Measurements from ENCODE around the gene CHAC1. TPM values are rescaled to one million over a fixed set of nuclear protein-coding genes. Genes with fewer than 3 reads are reported as not detected.

Gene CHAC1
- polyA plus RNA-seq, 1 donor from 2014 or later, result 3.6 TPM

DNA sequence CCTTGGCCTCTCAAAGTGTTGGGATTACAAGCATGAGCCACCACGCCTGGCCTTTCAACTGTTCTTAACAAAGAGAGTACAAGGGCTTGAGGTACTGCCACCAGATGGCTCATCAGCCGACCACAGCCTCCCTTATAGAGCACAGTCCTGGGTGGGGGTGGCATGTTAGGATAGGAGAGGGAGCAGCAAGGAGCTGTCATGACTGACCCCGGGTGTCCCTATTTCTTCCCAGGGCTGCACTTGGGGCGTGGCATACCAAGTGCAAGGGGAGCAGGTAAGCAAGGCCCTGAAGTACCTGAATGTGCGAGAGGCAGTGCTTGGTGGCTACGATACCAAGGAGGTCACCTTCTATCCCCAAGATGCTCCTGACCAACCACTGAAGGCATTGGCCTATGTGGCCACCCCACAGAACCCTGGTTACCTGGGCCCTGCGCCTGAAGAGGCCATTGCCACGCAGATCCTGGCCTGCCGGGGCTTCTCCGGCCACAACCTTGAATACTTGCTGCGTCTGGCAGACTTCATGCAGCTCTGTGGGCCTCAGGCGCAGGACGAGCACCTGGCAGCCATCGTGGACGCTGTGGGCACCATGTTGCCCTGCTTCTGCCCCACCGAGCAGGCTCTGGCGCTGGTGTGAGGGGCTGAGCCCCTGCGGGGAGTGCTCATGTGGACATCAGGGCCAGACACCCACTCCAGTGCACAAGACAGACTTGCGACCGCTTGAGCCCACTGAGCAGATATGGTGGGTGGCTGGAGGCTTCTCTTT is 2.1 kb downstream of the CHAC1 start:
- Histone ChIP-seq H3K9me3 (ENCODE audit: low read length) (no peaks in the 10 kb centered on the region), H3K27ac (ENCODE audit: low read length) (no peak overlapping the region), H4K20me1 (ENCODE audit: insufficient read depth) (no peaks in the 10 kb centered on the region), H3K9me2 (ENCODE audit: insufficient read depth, low read length) (no peaks in the 10 kb centered on the region), H3K9ac (ENCODE audit: low read length) (no peak overlapping the region), H3K79me2 (replicated peaks; ENCODE audit: insufficient read depth, low read length) (no peaks in the 10 kb centered on the region), H3K36me3 (ENCODE audit: insufficient read depth, low read length) (no peaks in the 10 kb centered on the region), H3K4me2 (ENCODE audit: low read length) (no peak overlapping the region), H3K27me3 (ENCODE audit: insufficient read depth, low read depth, low read length) (no peaks in the 10 kb centered on the region), H3F3A (ENCODE audit: insufficient read depth, low read length, poor library complexity, severe bottlenecking) (no peaks in the 10 kb centered on the region), H3K4me3 (ENCODE audit: low read length) (no peak overlapping the region), H2AFZ (ENCODE audit: low read depth, low read length) (no peak overlapping the region)
- TF ChIP-seq POLR2AphosphoS5 (IDR thresholded peaks at IDR 0.05), result no peak
- TF ChIP-seq, protein P1, sequence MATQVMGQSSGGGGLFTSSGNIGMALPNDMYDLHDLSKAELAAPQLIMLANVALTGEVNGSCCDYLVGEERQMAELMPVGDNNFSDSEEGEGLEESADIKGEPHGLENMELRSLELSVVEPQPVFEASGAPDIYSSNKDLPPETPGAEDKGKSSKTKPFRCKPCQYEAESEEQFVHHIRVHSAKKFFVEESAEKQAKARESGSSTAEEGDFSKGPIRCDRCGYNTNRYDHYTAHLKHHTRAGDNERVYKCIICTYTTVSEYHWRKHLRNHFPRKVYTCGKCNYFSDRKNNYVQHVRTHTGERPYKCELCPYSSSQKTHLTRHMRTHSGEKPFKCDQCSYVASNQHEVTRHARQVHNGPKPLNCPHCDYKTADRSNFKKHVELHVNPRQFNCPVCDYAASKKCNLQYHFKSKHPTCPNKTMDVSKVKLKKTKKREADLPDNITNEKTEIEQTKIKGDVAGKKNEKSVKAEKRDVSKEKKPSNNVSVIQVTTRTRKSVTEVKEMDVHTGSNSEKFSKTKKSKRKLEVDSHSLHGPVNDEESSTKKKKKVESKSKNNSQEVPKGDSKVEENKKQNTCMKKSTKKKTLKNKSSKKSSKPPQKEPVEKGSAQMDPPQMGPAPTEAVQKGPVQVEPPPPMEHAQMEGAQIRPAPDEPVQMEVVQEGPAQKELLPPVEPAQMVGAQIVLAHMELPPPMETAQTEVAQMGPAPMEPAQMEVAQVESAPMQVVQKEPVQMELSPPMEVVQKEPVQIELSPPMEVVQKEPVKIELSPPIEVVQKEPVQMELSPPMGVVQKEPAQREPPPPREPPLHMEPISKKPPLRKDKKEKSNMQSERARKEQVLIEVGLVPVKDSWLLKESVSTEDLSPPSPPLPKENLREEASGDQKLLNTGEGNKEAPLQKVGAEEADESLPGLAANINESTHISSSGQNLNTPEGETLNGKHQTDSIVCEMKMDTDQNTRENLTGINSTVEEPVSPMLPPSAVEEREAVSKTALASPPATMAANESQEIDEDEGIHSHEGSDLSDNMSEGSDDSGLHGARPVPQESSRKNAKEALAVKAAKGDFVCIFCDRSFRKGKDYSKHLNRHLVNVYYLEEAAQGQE (IDR thresholded peaks at IDR 0.05; ENCODE audit: borderline replicate concordance), result no peak
- no peak for TF ChIP-seq RAD21 (conservative IDR thresholded peaks at IDR 0.05)
- TF ChIP-seq, protein P2, sequence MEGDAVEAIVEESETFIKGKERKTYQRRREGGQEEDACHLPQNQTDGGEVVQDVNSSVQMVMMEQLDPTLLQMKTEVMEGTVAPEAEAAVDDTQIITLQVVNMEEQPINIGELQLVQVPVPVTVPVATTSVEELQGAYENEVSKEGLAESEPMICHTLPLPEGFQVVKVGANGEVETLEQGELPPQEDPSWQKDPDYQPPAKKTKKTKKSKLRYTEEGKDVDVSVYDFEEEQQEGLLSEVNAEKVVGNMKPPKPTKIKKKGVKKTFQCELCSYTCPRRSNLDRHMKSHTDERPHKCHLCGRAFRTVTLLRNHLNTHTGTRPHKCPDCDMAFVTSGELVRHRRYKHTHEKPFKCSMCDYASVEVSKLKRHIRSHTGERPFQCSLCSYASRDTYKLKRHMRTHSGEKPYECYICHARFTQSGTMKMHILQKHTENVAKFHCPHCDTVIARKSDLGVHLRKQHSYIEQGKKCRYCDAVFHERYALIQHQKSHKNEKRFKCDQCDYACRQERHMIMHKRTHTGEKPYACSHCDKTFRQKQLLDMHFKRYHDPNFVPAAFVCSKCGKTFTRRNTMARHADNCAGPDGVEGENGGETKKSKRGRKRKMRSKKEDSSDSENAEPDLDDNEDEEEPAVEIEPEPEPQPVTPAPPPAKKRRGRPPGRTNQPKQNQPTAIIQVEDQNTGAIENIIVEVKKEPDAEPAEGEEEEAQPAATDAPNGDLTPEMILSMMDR (IDR thresholded peaks at IDR 0.05; ENCODE audit: poor library complexity, severe bottlenecking), result no peak
- TF ChIP-seq EP300 (conservative IDR thresholded peaks at IDR 0.05; ENCODE audit: poor library complexity, severe bottlenecking), result no peak
- TF ChIP-seq EZH2 (IDR thresholded peaks at IDR 0.05; ENCODE audit: borderline replicate concordance, insufficient read depth, low read length, poor library complexity, severe bottlenecking), result no peak
- no peak for TF ChIP-seq SMC3 (conservative IDR thresholded peaks at IDR 0.05; ENCODE audit: poor library complexity)
- no peak for TF ChIP-seq TAF1 (IDR thresholded peaks at IDR 0.05; ENCODE audit: low read depth)
- TF ChIP-seq MXI1 (conservative IDR thresholded peaks at IDR 0.05; ENCODE audit: poor library complexity, severe bottlenecking), result no peak

DNA sequence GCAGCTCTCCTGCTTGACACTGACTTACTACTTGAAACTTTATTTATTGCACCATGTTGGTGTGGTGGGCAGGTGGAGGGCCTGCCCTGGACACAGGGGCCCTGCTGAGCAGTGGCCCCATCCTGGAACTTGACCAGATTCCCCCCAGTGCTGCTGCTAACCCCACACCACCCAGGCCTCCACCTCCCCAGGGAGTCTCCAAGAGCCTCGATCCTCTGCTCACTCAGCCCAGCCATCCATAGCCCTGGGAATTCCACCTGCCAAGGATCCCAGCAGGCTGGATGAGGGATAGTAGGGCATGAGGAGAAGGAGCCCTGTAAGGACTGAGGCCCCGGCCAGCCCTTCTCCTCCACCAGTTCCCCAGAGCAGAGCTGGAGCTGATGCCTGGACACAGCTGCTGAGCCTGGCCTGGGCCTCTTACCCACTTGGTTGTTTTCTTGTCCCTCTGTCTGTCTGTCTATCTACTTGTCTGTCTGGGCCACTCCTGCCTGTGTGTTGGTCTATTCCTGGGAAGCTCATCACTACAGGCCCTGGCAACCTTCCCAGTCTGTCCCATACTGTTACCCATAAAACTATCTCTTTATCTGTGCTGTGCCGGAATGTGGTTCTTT is 2.8 kb downstream of the CHAC1 start:
- Histone ChIP-seq H3K4me3 (ENCODE audit: low read length) (no peak overlapping the region), H3K9ac (ENCODE audit: low read length) (no peak overlapping the region), H4K20me1 (ENCODE audit: insufficient read depth) (no peaks in the 10 kb centered on the region), H3K9me3 (ENCODE audit: low read length) (no peaks in the 10 kb centered on the region), H3K4me2 (ENCODE audit: low read length) (no peak overlapping the region), H3K79me2 (replicated peaks; ENCODE audit: insufficient read depth, low read length) (no peaks in the 10 kb centered on the region), H3K27ac (ENCODE audit: low read length) (no peak overlapping the region), H3F3A (ENCODE audit: insufficient read depth, low read length, poor library complexity, severe bottlenecking) (no peaks in the 10 kb centered on the region), H3K9me2 (ENCODE audit: insufficient read depth, low read length) (no peaks in the 10 kb centered on the region), H3K27me3 (ENCODE audit: insufficient read depth, low read depth, low read length) (no peaks in the 10 kb centered on the region), H2AFZ (ENCODE audit: low read depth, low read length) (no peak overlapping the region), H3K36me3 (ENCODE audit: insufficient read depth, low read length) (no peaks in the 10 kb centered on the region)
- TF ChIP-seq TAF1 (IDR thresholded peaks at IDR 0.05; ENCODE audit: low read depth) (no peak), EP300 (conservative IDR thresholded peaks at IDR 0.05; ENCODE audit: poor library complexity, severe bottlenecking) (no peak), MXI1 (conservative IDR thresholded peaks at IDR 0.05; ENCODE audit: poor library complexity, severe bottlenecking) (no peak), POLR2AphosphoS5 (IDR thresholded peaks at IDR 0.05) (no peak), SMC3 (conservative IDR thresholded peaks at IDR 0.05; ENCODE audit: poor library complexity) (no peak), EZH2 (IDR thresholded peaks at IDR 0.05; ENCODE audit: borderline replicate concordance, insufficient read depth, low read length, poor library complexity, severe bottlenecking) (no peak), RAD21 (conservative IDR thresholded peaks at IDR 0.05) (no peak)
- TF ChIP-seq, protein P2 (IDR thresholded peaks at IDR 0.05; ENCODE audit: poor library complexity, severe bottlenecking), result no peak
- TF ChIP-seq, protein P1 (IDR thresholded peaks at IDR 0.05; ENCODE audit: borderline replicate concordance), result no peak

All from neural cell (in vitro differentiated cells).